ENCODE results near the gene WDR17. TPM values are rescaled to one million over a fixed set of nuclear protein-coding genes. Genes with fewer than 3 reads are reported as not detected.
"Not testable (repeated sequence)": the region's sequence is repeated elsewhere in the genome, so short reads cannot be mapped to it uniquely, and the experiment has no call there.

The WDR17 gene
- total and polyA plus RNA-seq, 4 donors = 0.38 to 3.3 (median 2.9) TPM

DNA sequence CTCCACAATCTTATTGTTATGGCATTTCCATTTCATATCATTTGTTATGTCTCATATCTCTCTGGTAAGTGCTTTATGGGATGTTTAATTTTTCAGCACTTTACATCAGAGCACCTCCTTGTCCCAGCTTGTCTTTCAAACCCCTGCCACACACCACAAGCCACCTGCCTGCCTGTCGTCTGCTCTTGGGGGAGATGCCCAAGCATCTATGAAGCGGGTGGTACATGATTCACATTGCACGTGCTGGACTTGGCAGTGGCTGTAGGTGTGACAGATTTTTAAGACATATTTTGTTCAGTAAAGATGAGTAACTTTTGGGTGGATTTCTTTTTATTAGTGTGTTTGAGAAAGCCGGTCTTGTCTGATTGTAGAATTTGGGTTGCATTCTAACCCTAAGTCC is 143.9 kb downstream of the WDR17 start:
- no peaks in the 10 kb centered on the region for H3K9me3 ChIP-seq (ENCODE audit: control insufficient read depth, low read length)
- intact Hi-C loops (cut with DNase I) = no loop called here
- ATAC-seq (ENCODE audit: low FRiP score) = no peak
- no peak overlapping the region for H3K4me3 ChIP-seq (ENCODE audit: low read length in 2 of 2)
- WGBS, 2 donors = 88 to 92% methylated on average over 4 of the region's 4 CpGs
- no peak overlapping the region for H3K27ac ChIP-seq (ENCODE audit: low read depth in 1 of 2, low read length in 2 of 2)
- no peaks in the 10 kb centered on the region for H3K4me1 ChIP-seq (ENCODE audit: control insufficient read depth in 1 of 2, insufficient read depth in 2 of 2, low read length in 2 of 2)
- H3K27me3 ChIP-seq (ENCODE audit: control insufficient read depth in 1 of 2, insufficient read depth in 2 of 2, low read length in 1 of 2) = no peaks in the 10 kb centered on the region
- no peak for DNase-seq
- H3K36me3 ChIP-seq (ENCODE audit: control insufficient read depth in 1 of 2, insufficient read depth in 2 of 2, low read length in 1 of 2) = no peaks in the 10 kb centered on the region

DNA sequence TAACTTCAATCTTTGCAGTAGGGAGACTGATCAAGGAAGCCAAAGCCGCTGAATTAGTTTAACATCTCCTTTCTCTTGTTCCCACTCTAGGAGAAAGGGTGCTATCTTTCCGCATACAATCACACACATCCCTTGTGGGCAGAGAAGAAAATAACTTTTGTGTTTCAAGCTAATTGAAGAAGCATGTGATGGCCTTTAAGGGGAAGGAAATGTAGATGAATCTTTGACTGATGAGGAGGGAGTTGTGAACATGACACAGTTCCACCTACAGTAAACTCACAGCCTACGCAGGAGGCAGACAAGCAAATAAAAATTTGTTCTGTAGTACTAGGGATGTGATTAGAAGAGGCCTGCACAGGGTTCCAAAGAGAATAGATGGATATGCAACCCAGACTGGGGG is 144.5 kb downstream of the WDR17 start:
- H3K4me1 ChIP-seq (ENCODE audit: control insufficient read depth in 1 of 2, insufficient read depth in 2 of 2, low read length in 2 of 2) = no peaks in the 10 kb centered on the region
- ATAC-seq (ENCODE audit: low FRiP score) (no peak), DNase-seq (no peak)
- H3K27me3 ChIP-seq (ENCODE audit: control insufficient read depth in 1 of 2, insufficient read depth in 2 of 2, low read length in 1 of 2) = no peaks in the 10 kb centered on the region
- intact Hi-C loops (cut with DNase I) = no loop called here
- no peak overlapping the region for H3K27ac ChIP-seq (ENCODE audit: low read depth in 1 of 2, low read length in 2 of 2)
- WGBS, 2 donors = 91 to 94% methylated on average over 3 of the region's 3 CpGs
- no peaks in the 10 kb centered on the region for H3K9me3 ChIP-seq (ENCODE audit: control insufficient read depth, low read length)
- no peaks in the 10 kb centered on the region for H3K36me3 ChIP-seq (ENCODE audit: control insufficient read depth in 1 of 2, insufficient read depth in 2 of 2, low read length in 1 of 2)
- no peak overlapping the region for H3K4me3 ChIP-seq (ENCODE audit: low read length in 2 of 2)

DNA sequence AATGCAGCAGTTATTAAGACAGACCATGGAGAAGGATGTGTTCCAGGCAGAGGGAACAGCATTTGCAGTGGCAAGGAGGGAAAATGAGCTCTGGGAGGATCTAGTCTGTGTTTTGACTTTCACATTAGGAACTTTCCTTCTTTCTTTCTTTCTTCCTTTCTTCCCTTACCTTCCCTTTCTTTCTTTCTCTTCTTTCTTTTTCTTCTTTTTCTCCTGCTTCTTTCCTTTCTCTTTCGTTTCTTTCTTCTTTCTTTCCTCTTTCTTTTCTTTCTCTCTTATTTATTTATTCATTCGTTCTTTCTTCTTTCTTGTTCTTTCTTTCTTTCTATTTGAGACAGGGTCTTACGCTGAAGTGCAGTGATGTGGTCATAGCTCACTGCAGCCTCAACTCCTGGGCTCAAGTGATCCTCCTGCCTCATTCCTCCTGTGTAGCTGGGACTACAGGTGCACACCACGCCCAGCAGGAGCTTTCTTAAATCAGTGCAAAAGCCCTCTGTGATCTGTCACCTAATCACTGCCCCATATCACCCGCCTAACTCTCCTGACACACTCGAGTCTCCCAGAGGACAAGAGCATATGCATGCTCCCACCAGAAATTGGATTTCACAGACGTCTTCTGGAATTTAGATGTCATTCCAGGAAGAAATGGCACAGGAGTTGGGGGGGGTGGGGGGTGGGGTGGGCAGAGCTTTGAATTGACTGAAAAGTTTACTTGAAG is 145.1 kb downstream of the WDR17 start:
- Histone ChIP-seq H3K9me3 (ENCODE audit: control insufficient read depth, low read length) (no peaks in the 10 kb centered on the region), H3K27me3 (ENCODE audit: control insufficient read depth in 1 of 2, insufficient read depth in 2 of 2, low read length in 1 of 2) (no peaks in the 10 kb centered on the region), H3K4me1 (ENCODE audit: control insufficient read depth in 1 of 2, insufficient read depth in 2 of 2, low read length in 2 of 2) (no peaks in the 10 kb centered on the region), H3K4me3 (ENCODE audit: low read length in 2 of 2) (no peak overlapping the region), H3K27ac (ENCODE audit: low read depth in 1 of 2, low read length in 2 of 2) (no peak overlapping the region), H3K36me3 (ENCODE audit: control insufficient read depth in 1 of 2, insufficient read depth in 2 of 2, low read length in 1 of 2) (no peaks in the 10 kb centered on the region)
- intact Hi-C loops (cut with DNase I) = no loop called here
- DNase-seq (no peak), ATAC-seq (ENCODE audit: low FRiP score) (no peak)
- WGBS, 2 donors = 84 to 85% methylated on average over 7 of the region's 7 CpGs

DNA sequence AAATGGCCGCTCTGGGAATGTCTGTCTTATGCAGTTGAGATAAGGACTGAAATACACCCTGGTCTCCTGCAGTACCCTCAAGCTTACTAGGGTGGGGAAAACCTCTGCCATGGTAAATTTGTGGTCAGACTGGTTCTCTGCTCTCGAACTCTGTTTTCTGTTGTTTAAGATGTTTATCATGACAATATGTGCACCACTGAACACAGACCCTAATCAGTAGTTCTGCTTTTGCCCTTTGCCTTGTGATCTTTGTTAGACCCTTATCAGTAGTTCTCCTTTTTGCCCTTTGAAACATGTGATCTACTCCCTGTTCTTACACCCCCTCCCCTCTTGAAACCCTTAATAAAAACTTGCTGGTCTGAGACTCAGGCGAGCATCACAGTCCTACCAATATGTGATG is 146.7 kb downstream of the WDR17 start:
- H3K4me1 ChIP-seq (ENCODE audit: control insufficient read depth in 1 of 2, insufficient read depth in 2 of 2, low read length in 2 of 2); H3K27ac ChIP-seq (ENCODE audit: low read depth in 1 of 2, low read length in 2 of 2); H3K4me3 ChIP-seq (ENCODE audit: low read length in 2 of 2); intact Hi-C loops (cut with DNase I); DNase-seq; ATAC-seq (ENCODE audit: low FRiP score); H3K27me3 ChIP-seq (ENCODE audit: control insufficient read depth in 1 of 2, insufficient read depth in 2 of 2, low read length in 1 of 2); H3K9me3 ChIP-seq (ENCODE audit: control insufficient read depth, low read length); H3K36me3 ChIP-seq (ENCODE audit: control insufficient read depth in 1 of 2, insufficient read depth in 2 of 2, low read length in 1 of 2): not testable (repeated sequence)
- 85 to 89% methylated on average over 3 of the region's 3 CpGs for WGBS, 2 donors

DNA sequence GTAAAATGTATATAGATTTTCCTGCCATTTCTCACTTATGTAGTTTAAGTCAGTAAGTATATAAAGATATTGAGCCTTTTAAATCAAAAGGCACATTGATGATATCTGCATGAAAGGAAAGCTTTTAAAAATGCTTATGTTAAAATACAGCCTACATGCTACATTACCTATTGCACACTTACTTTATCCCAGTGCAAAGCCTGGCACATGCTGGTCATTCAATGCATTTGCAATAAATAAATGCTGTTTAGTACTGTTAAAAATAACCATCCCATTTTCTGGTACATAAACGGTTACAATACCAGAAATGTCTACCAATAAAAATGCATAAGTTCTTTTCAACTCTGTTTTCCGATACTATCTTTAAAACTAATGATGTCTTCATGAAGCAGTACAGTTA is 151.9 kb downstream of the WDR17 start:
- no peak overlapping the region for H3K4me3 ChIP-seq (ENCODE audit: low read length in 2 of 2)
- intact Hi-C loops (cut with DNase I) = no loop called here
- no peaks in the 10 kb centered on the region for H3K36me3 ChIP-seq (ENCODE audit: control insufficient read depth in 1 of 2, insufficient read depth in 2 of 2, low read length in 1 of 2)
- ATAC-seq (ENCODE audit: low FRiP score) (no peak), DNase-seq (no peak)
- H3K9me3 ChIP-seq (ENCODE audit: control insufficient read depth, low read length) = no peaks in the 10 kb centered on the region
- H3K4me1 ChIP-seq (ENCODE audit: control insufficient read depth in 1 of 2, insufficient read depth in 2 of 2, low read length in 2 of 2) = no peaks in the 10 kb centered on the region
- no peak overlapping the region for H3K27ac ChIP-seq (ENCODE audit: low read depth in 1 of 2, low read length in 2 of 2)
- no peaks in the 10 kb centered on the region for H3K27me3 ChIP-seq (ENCODE audit: control insufficient read depth in 1 of 2, insufficient read depth in 2 of 2, low read length in 1 of 2)
- 72 to 74% methylated on average over 2 of the region's 2 CpGs for WGBS, 2 donors

DNA sequence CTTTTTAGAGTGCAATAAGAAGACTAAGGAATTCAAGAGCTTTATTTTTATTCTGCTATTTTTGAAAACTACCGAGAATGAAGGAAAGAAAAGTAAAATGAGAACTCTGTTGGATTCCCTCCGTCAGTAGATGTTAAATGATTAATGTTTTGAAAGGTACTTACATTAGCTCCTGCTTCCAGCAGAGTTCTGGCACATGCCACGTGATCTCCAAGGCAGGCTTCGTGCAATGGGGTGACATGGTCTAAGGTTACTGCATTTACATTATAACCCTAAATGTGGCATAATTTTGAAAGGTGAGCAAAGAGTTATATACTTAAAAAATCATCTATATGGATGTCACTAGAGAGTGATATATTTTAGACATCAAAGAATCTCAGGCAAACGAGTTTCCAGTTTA is 156.5 kb downstream of the WDR17 start:
- intact Hi-C loops (cut with DNase I) = no loop called here
- no peak overlapping the region for H3K4me3 ChIP-seq (ENCODE audit: low read length in 2 of 2)
- no peaks in the 10 kb centered on the region for H3K27me3 ChIP-seq (ENCODE audit: control insufficient read depth in 1 of 2, insufficient read depth in 2 of 2, low read length in 1 of 2)
- H3K27ac ChIP-seq (ENCODE audit: low read depth in 1 of 2, low read length in 2 of 2) = no peak overlapping the region
- ATAC-seq (ENCODE audit: low FRiP score) (no peak), DNase-seq (no peak)
- 46 to 57% methylated on average over 5 of the region's 5 CpGs for WGBS, 2 donors
- no peaks in the 10 kb centered on the region for H3K4me1 ChIP-seq (ENCODE audit: control insufficient read depth in 1 of 2, insufficient read depth in 2 of 2, low read length in 2 of 2)
- no peaks in the 10 kb centered on the region for H3K9me3 ChIP-seq (ENCODE audit: control insufficient read depth, low read length)
- H3K36me3 ChIP-seq (ENCODE audit: control insufficient read depth in 1 of 2, insufficient read depth in 2 of 2, low read length in 1 of 2) = no peaks in the 10 kb centered on the region

DNA sequence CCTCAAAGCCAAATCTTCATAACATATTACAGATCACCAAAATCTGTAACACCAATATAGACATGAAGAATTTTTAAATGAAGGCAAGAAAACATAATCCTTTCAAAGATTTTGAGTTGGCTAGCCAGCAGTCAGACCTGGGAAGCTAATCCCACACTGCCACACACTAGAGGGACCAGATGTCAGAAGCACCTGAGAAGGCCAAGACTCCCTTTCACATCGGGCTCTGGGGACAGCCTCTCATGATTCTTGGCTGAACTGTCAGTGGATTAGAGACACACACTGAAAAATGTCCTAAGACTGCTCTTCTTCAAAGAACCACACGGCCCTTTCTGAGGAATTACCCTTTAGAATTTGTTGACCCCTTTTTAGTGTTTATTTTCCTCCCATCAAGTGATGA is 157.9 kb downstream of the WDR17 start:
- ATAC-seq (ENCODE audit: low FRiP score) (no peak), DNase-seq (no peak)
- no peaks in the 10 kb centered on the region for H3K9me3 ChIP-seq (ENCODE audit: control insufficient read depth, low read length)
- H3K27me3 ChIP-seq (ENCODE audit: control insufficient read depth in 1 of 2, insufficient read depth in 2 of 2, low read length in 1 of 2) = no peaks in the 10 kb centered on the region
- no peak overlapping the region for H3K27ac ChIP-seq (ENCODE audit: low read depth in 1 of 2, low read length in 2 of 2)
- no peak overlapping the region for H3K4me3 ChIP-seq (ENCODE audit: low read length in 2 of 2)
- H3K36me3 ChIP-seq (ENCODE audit: control insufficient read depth in 1 of 2, insufficient read depth in 2 of 2, low read length in 1 of 2) = no peaks in the 10 kb centered on the region
- H3K4me1 ChIP-seq (ENCODE audit: control insufficient read depth in 1 of 2, insufficient read depth in 2 of 2, low read length in 2 of 2) = no peaks in the 10 kb centered on the region
- intact Hi-C loops (cut with DNase I) = no loop called here
- 80 to 87% methylated on average over 2 of the region's 2 CpGs for WGBS, 2 donors

DNA sequence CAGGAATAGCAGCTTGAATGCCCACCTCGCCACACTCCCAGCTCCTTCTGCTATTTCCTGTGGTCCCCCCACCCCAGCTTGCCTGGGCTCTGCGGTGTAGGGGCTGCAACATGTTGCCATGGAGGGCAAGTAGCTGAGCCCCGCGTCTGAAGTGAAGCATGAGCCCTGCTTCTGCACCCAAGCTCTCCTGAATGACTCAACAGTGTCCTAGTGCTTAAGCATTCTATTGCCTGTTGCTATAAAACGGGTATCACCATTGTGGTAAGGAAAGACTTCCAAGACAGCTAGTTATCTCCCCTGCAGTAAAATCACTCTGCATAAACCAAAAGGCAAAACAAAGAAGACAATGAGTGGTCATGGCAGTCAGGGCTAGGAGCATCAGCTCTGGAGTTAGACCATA is 161.1 kb downstream of the WDR17 start:
- no peak overlapping the region for H3K4me3 ChIP-seq (ENCODE audit: low read length in 2 of 2)
- no peak overlapping the region for H3K27ac ChIP-seq (ENCODE audit: low read depth in 1 of 2, low read length in 2 of 2)
- H3K9me3 ChIP-seq (ENCODE audit: control insufficient read depth, low read length) = no peaks in the 10 kb centered on the region
- intact Hi-C loops (cut with DNase I) = no loop called here
- H3K36me3 ChIP-seq (ENCODE audit: control insufficient read depth in 1 of 2, insufficient read depth in 2 of 2, low read length in 1 of 2) = no peaks in the 10 kb centered on the region
- H3K27me3 ChIP-seq (ENCODE audit: control insufficient read depth in 1 of 2, insufficient read depth in 2 of 2, low read length in 1 of 2) = no peaks in the 10 kb centered on the region
- peaks cover 0 to 2% of the 10 kb centered on the region in 2 donors for H3K4me1 ChIP-seq (ENCODE audit: control insufficient read depth in 1 of 2, insufficient read depth in 2 of 2, low read length in 2 of 2)
- no peak for ATAC-seq (ENCODE audit: low FRiP score)
- no peak for DNase-seq
- 54 to 66% methylated on average over 5 of the region's 5 CpGs for WGBS, 2 donors

DNA sequence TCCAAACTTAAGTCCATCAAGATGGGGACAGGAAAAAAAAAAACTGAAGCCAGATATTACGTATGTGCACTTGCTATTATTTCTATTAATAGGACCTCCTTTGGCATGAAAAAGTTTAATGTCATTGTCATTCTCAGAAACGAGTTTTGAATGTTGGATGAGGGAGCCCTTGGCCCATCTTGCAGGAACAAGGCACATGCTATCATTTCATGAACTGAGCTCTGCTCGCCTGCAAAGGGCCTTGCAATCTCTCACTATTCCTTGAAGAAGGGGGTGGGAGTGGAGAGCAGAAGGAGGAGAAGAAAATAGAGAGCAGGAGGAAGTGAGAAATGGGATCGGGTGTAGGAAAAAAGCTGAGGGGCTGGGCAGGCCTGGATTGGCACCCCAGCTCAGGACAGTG is 164.0 kb downstream of the WDR17 start:
- intact Hi-C loops (cut with DNase I) = no loop called here
- Histone ChIP-seq H3K27ac (ENCODE audit: low read depth in 1 of 2, low read length in 2 of 2) (no peak overlapping the region), H3K4me1 (ENCODE audit: control insufficient read depth in 1 of 2, insufficient read depth in 2 of 2, low read length in 2 of 2) (peaks cover 0 to 2% of the 10 kb centered on the region in 2 donors), H3K4me3 (ENCODE audit: low read length in 2 of 2) (no peak overlapping the region), H3K36me3 (ENCODE audit: control insufficient read depth in 1 of 2, insufficient read depth in 2 of 2, low read length in 1 of 2) (peaks cover 0 to 2% of the 10 kb centered on the region in 2 donors), H3K9me3 (ENCODE audit: control insufficient read depth, low read length) (no peaks in the 10 kb centered on the region), H3K27me3 (ENCODE audit: control insufficient read depth in 1 of 2, insufficient read depth in 2 of 2, low read length in 1 of 2) (no peaks in the 10 kb centered on the region)
- no peak for ATAC-seq (ENCODE audit: low FRiP score)
- WGBS, 2 donors = 27 to 30% methylated on average over 4 of the region's 4 CpGs
- DNase-seq = no peak
